ENCODE data around the gene CEBPZ.
"Not testable (repeated sequence)": the region's sequence is repeated elsewhere in the genome, so short reads cannot be mapped to it uniquely, and the experiment has no call there.

Gene CEBPZ

GRCh38 chr2:37231241-37232130 is at the start of gene CEBPZ, which contains the start of gene NDUFAF7:
TSS of gene CEBPZ (minus strand) at chr2:37231596. CDS start at chr2:37231567, 29 bp downstream.
TSS of gene NDUFAF7 (plus strand) at chr2:37231658. CDS start at chr2:37231706, 48 bp downstream.
- DNase-seq (ENCODE audit: low read depth, low spot score): peak; percentile 74

GRCh38 chr2:37276291-37276690 is 44.9 kb upstream of the CEBPZ start:
- DNase-seq (ENCODE audit: low read depth, low spot score): no peak

GRCh38 chr2:37274359-37274965 is 43.1 kb upstream of the CEBPZ start:
- DNase-seq (ENCODE audit: low read depth, low spot score): no peak

- DNase-seq (ENCODE audit: low read depth, low spot score): peak; percentile 12
These were observed 40.1 kb upstream of the CEBPZ start for GRCh38 chr2:37271376-37272067.

- no peak for DNase-seq (ENCODE audit: low read depth, low spot score)
These were observed 36.7 kb upstream of the CEBPZ start for GRCh38 chr2:37268111-37268510.

- no peak for DNase-seq (ENCODE audit: low read depth, low spot score)
These were observed 36.3 kb upstream of the CEBPZ start for GRCh38 chr2:37267685-37268084.

- DNase-seq (ENCODE audit: low read depth, low spot score): no peak
These were observed 32.4 kb upstream of the CEBPZ start for GRCh38 chr2:37263839-37264238.

GRCh38 chr2:37262522-37262921 is 31.1 kb upstream of the CEBPZ start:
- no peak for DNase-seq (ENCODE audit: low read depth, low spot score)

GRCh38 chr2:37250869-37251740 is 19.7 kb upstream of the CEBPZ start:
- DNase-seq (ENCODE audit: low read depth, low spot score): no peak

- DNase-seq (ENCODE audit: low read depth, low spot score): no peak
These were observed 14.8 kb upstream of the CEBPZ start for GRCh38 chr2:37246205-37246604.

GRCh38 chr2:37244755-37245154 is 13.4 kb upstream of the CEBPZ start:
- no peak for DNase-seq (ENCODE audit: low read depth, low spot score)

- no peak for DNase-seq (ENCODE audit: low read depth, low spot score)
These were observed 12.6 kb upstream of the CEBPZ start for GRCh38 chr2:37244017-37244416.

- no peak for DNase-seq (ENCODE audit: low read depth, low spot score)
These were observed 12.0 kb upstream of the CEBPZ start for GRCh38 chr2:37243435-37243834.

- no peak for DNase-seq (ENCODE audit: low read depth, low spot score)
These were observed 936 bp upstream of the CEBPZ start for GRCh38 chr2:37232131-37232933.

GRCh38 chr2:37230581-37230980 is 815 bp downstream of the CEBPZ start:
- DNase-seq (ENCODE audit: low read depth, low spot score): no peak

- no peak for DNase-seq (ENCODE audit: low read depth, low spot score)
These were observed 2.6 kb downstream of the CEBPZ start for GRCh38 chr2:37228788-37229187.

- DNase-seq (ENCODE audit: low read depth, low spot score): no peak
These were observed 4.5 kb downstream of the CEBPZ start for GRCh38 chr2:37226863-37227262.

GRCh38 chr2:37225129-37225528 is 6.3 kb downstream of the CEBPZ start:
- DNase-seq (ENCODE audit: low read depth, low spot score): not testable (repeated sequence)

GRCh38 chr2:37224063-37224462 is 7.3 kb downstream of the CEBPZ start:
- DNase-seq (ENCODE audit: low read depth, low spot score): no peak

- DNase-seq (ENCODE audit: low read depth, low spot score): no peak
These were observed 8.3 kb downstream of the CEBPZ start for GRCh38 chr2:37223131-37223530.
